Liver (tissue), 9 donors: ENCODE results near the gene DDX21. TPM values are rescaled to one million over a fixed set of nuclear protein-coding genes. Genes with fewer than 3 reads are reported as not detected.

ENCODE experiments used
- DNase-seq: peaks from one replicate; pipeline ENCODE4 v3.0.0-alpha.2; 2017; ENCODE audit warnings: low spot score
- H3K27ac ChIP-seq, 2 donors: one replicate each; pipeline ENCODE4 v1.7.0; 2013; ENCODE audit warnings: inconsistent platforms in 2 of 2, low read length in 2 of 2, control low read depth in 1 of 2, low read depth in 1 of 2, mild to moderate bottlenecking in 1 of 2
- H3K27me3 ChIP-seq, 4 donors: one replicate each; pipeline versions ENCODE4 v1.6.1 to v1.7.0; 2013; ENCODE audit warnings: low read length in 3 of 4, inconsistent platforms in 1 of 4, mild to moderate bottlenecking in 1 of 4, moderate library complexity in 1 of 4; ENCODE audit not compliant: control insufficient read depth in 4 of 4, insufficient read depth in 4 of 4
- H3K36me3 ChIP-seq, 4 donors: one replicate each; pipeline versions ENCODE4 v1.6.1 to v1.7.0; 2013; ENCODE audit warnings: low read length in 3 of 4, mild to moderate bottlenecking in 3 of 4, low read depth in 1 of 4, moderate library complexity in 1 of 4; ENCODE audit not compliant: control insufficient read depth in 4 of 4, insufficient read depth in 3 of 4
- H3K4me1 ChIP-seq, 4 donors: one replicate each; pipeline versions ENCODE4 v1.6.1 to v1.7.0; 2013; ENCODE audit warnings: low read length in 3 of 4, mild to moderate bottlenecking in 3 of 4, moderate library complexity in 1 of 4; ENCODE audit not compliant: control insufficient read depth in 4 of 4, insufficient read depth in 4 of 4
- H3K4me3 ChIP-seq, 3 donors: one replicate each; pipeline versions ENCODE4 v1.6.1 to v1.7.0; 2013; ENCODE audit warnings: low read length in 3 of 3, control low read depth in 1 of 3, low read depth in 1 of 3, mild to moderate bottlenecking in 1 of 3
- H3K9ac ChIP-seq, 2 donors: one replicate each; pipeline ENCODE4 v1.7.0; 2013; ENCODE audit warnings: low read length in 2 of 2, mild to moderate bottlenecking in 2 of 2, moderate library complexity in 2 of 2, control low read depth in 1 of 2, low read depth in 1 of 2
- H3K9me3 ChIP-seq, 4 donors: one replicate each; pipeline versions ENCODE4 v1.6.1 to v1.7.0; 2013; ENCODE audit warnings: low read length in 3 of 4; ENCODE audit not compliant: control insufficient read depth in 4 of 4
- ATF3 ChIP-seq: IDR thresholded peaks from 2 replicates; pipeline ENCODE4 v1.6.1; 2016; ENCODE audit warnings: antibody characterized with exemption
- CTCF ChIP-seq: fragments of 150-350 bp; IDR thresholded peaks from 2 replicates; pipeline ENCODE4 v1.5.1; 2017; ENCODE audit warnings: improper control_type of control experiment, low read depth, low read length; ENCODE audit not compliant: missing input control
- EGR1 ChIP-seq, 2 donors: IDR thresholded peaks; 2 replicates each; pipeline ENCODE4 v1.6.1; 2016 to 2018; ENCODE audit warnings: antibody characterized with exemption in 2 of 2, low read depth in 2 of 2
- FOXA1 ChIP-seq: IDR thresholded peaks from 2 replicates; pipeline ENCODE4 v1.6.1; 2016; ENCODE audit warnings: antibody characterized with exemption
- FOXA2 ChIP-seq: IDR thresholded peaks from 2 replicates; pipeline ENCODE4 v1.6.1; 2016; ENCODE audit warnings: antibody characterized with exemption
- GABPA ChIP-seq, 2 donors: IDR thresholded peaks in 1 of 2; conservative IDR thresholded peaks in 1 of 2; 2 replicates each; pipeline ENCODE4 v1.6.1; 2016; ENCODE audit warnings: antibody characterized with exemption in 2 of 2, mild to moderate bottlenecking in 1 of 2, moderate library complexity in 1 of 2
- HNF4A ChIP-seq, 2 donors: conservative IDR thresholded peaks; 2 replicates each; pipeline ENCODE4 v1.6.1; 2016; ENCODE audit warnings: antibody characterized with exemption in 2 of 2, mild to moderate bottlenecking in 2 of 2
- HNF4G ChIP-seq: IDR thresholded peaks from 2 replicates; pipeline ENCODE4 v1.6.1; 2016; ENCODE audit warnings: antibody characterized with exemption
- JUND ChIP-seq, 2 donors: IDR thresholded peaks; 2 replicates each; pipeline ENCODE4 v1.6.1; 2016; ENCODE audit warnings: antibody characterized with exemption in 2 of 2
- MAX ChIP-seq: IDR thresholded peaks from 2 replicates; pipeline ENCODE4 v1.6.1; 2016; ENCODE audit warnings: antibody characterized with exemption
- NR2F2 ChIP-seq: IDR thresholded peaks from 2 replicates; pipeline ENCODE4 v1.6.1; 2016; ENCODE audit warnings: antibody characterized with exemption
- RAD21 ChIP-seq, 2 donors: IDR thresholded peaks; 2 replicates each; pipeline ENCODE4 v1.6.1; 2016; ENCODE audit warnings: antibody characterized with exemption in 2 of 2, mild to moderate bottlenecking in 2 of 2
- REST ChIP-seq: IDR thresholded peaks from 2 replicates; pipeline ENCODE4 v1.6.1; 2016; ENCODE audit warnings: antibody characterized with exemption, mild to moderate bottlenecking
- RXRA ChIP-seq, 2 donors: IDR thresholded peaks; 2 replicates each; pipeline ENCODE4 v1.6.1; 2017 to 2018; ENCODE audit warnings: antibody characterized with exemption in 2 of 2, mild to moderate bottlenecking in 1 of 2
- SP1 ChIP-seq: IDR thresholded peaks from 2 replicates; pipeline ENCODE4 v1.6.1; 2018; ENCODE audit warnings: antibody characterized with exemption, mild to moderate bottlenecking
- TAF1 ChIP-seq: conservative IDR thresholded peaks from 2 replicates; pipeline ENCODE4 v1.6.1; 2016; ENCODE audit warnings: antibody characterized with exemption, mild to moderate bottlenecking
- YY1 ChIP-seq: IDR thresholded peaks from 2 replicates; pipeline ENCODE4 v1.6.1; 2016; ENCODE audit warnings: antibody characterized with exemption, mild to moderate bottlenecking
- ZBTB33 ChIP-seq: IDR thresholded peaks from 2 replicates; pipeline ENCODE4 v1.6.1; 2016; ENCODE audit warnings: antibody characterized with exemption
- WGBS: extraction: QIAGEN DNeasy Blood & Tissue Kit; methylation state at CpG from one replicate; pipeline ENCODE4 v1.1.7; 2013; 5-methylcytosine and 5-hydroxymethylcytosine counted together
- polyA plus RNA-seq, 2 donors: library from polyadenylated mRNA; stranded (reverse) in 1 of 2; unstranded in 1 of 2; fragments of 200-250 nt in 1 of 2; fragments of >200 nt in 1 of 2; fragmentation: Nextera tagmentation in 1 of 2; extraction: Ambion mirVana in 1 of 2; gene quantifications; one replicate each; pipeline versions ENCODE4 v1.2.1 to v1.2.3, GENCODE V29; 2013 to 2015
- total RNA-seq, 2 donors: library from RNA; depleted of rRNA; stranded (reverse); fragments of >200 nt; gene quantifications; one replicate each; pipeline ENCODE4 v1.2.3, GENCODE V29; 2014
- donor health status: healthy.
- donor health status: healthy.
- donor health status: healthy.
- donor health status: healthy.
- donor health status: healthy.

DDX21 gene
- total and polyA plus RNA-seq, 4 donors: 13.9 to 38.4 (median 26.2) TPM

- 96% methylated on average over 3 of the region's 3 CpGs for WGBS
- H3K4me1 ChIP-seq: peaks cover 2 to 9% (median 6%) of the 10 kb centered on the region in 4 donors
- no peak overlapping the region for H3K27ac ChIP-seq
- H3K9ac ChIP-seq: no peak overlapping the region
- no peak overlapping the region for H3K4me3 ChIP-seq
- TF ChIP-seq YY1 (no peak), NR2F2 (no peak), TAF1 (no peak), GABPA (IDR thresholded peaks at IDR 0.05 in 1 of 2, conservative IDR thresholded peaks at IDR 0.05 in 1 of 2) (no peak), FOXA2 (no peak), EGR1 (IDR thresholded peaks at IDR 0.05; ENCODE audit: low read depth in 2 of 2) (no peak), JUND (IDR thresholded peaks at IDR 0.05) (no peak), HNF4G (no peak), ATF3 (no peak), SP1 (no peak), FOXA1 (no peak), MAX (no peak), REST (no peak)
- no peak for DNase-seq
- peaks cover 4 to 37% (median 16%) of the 10 kb centered on the region in 4 donors for H3K36me3 ChIP-seq
- no peaks in the 10 kb centered on the region for H3K27me3 ChIP-seq
- H3K9me3 ChIP-seq: no peaks in the 10 kb centered on the region
These were observed 5.4 kb upstream of the DDX21 start for GRCh38 chr10:68950598-68950997.

- Histone ChIP-seq H3K9me3 (no peaks in the 10 kb centered on the region), H3K27ac (no peak overlapping the region), H3K9ac (no peak overlapping the region), H3K27me3 (no peaks in the 10 kb centered on the region), H3K36me3 (peaks cover 0 to 9% (median 4%) of the 10 kb centered on the region in 4 donors), H3K4me1 (peaks cover 5 to 15% (median 7%) of the 10 kb centered on the region in 4 donors), H3K4me3 (no peak overlapping the region)
- WGBS: 93% methylated on average over 12 of the region's 12 CpGs
- no peak for DNase-seq
- no peak for TF ChIP-seq TAF1
- no peak for TF ChIP-seq RXRA (IDR thresholded peaks at IDR 0.05)
- TF ChIP-seq GABPA (IDR thresholded peaks at IDR 0.05 in 1 of 2, conservative IDR thresholded peaks at IDR 0.05 in 1 of 2): no peak
- no peak for TF ChIP-seq MAX
- TF ChIP-seq NR2F2: no peak
- no peak for TF ChIP-seq RAD21 (IDR thresholded peaks at IDR 0.05)
- no peak for TF ChIP-seq ATF3
- TF ChIP-seq EGR1 (IDR thresholded peaks at IDR 0.05; ENCODE audit: low read depth in 2 of 2): no peak
- TF ChIP-seq HNF4A (conservative IDR thresholded peaks at IDR 0.05): no peak
- TF ChIP-seq FOXA1: no peak
- no peak for TF ChIP-seq REST
- TF ChIP-seq JUND (IDR thresholded peaks at IDR 0.05): no peak
- no peak for TF ChIP-seq FOXA2
- TF ChIP-seq CTCF: no peak
- TF ChIP-seq ZBTB33: no peak
- no peak for TF ChIP-seq SP1
These were observed 1.1 kb upstream of the DDX21 start for GRCh38 chr10:68954904-68955303.
